ENCODE data around the gene GLB1L. TPM values are rescaled to one million over a fixed set of nuclear protein-coding genes. Genes with fewer than 3 reads are reported as not detected.
A peak's percentile ranks its signal among the peaks of the same experiment; 100 is the strongest.

GLB1L gene
- total RNA-seq, 1 donor from 2014 or later = 8.8 TPM

DNA sequence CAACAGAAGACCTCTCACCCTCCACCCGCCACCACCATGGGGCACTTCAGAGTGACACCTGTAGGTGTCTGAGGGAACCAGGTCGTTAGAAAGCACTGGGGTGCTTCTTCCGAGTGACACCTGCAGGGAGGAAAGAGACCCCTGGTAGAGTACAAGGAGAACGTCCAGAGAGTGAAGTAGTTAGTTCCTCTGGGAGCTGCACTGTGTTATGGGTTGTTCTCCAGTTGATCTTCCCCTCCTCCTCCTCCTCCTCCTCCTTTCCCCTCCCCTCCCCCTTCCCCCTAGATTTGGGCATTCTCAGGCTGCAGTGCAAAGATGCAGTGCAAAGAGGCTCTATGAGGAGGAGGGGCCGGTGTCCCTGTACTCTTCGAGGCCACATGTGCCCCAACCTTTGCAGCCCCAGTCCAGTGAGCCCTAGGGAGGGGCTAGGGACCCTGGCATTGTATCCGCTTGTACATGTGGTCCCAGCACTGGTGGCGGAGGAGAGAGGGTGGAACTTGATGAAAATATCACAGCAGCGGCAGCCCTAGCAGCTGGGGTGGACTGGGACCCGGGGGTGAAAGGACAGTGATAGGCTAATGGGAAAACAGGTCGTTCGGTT, 34.8 kb upstream of the GLB1L start:
- Mint-ChIP-seq H3K4me3 (ENCODE audit: unreplicated experiment) (peak overlapping the region; percentile 84), H3K27me3 (ENCODE audit: unreplicated experiment) (no peaks in the 10 kb centered on the region), H3K9me3 (ENCODE audit: unreplicated experiment) (no peaks in the 10 kb centered on the region), H3K27ac (ENCODE audit: unreplicated experiment) (peak overlapping the region; percentile 94), H3K4me1 (ENCODE audit: unreplicated experiment) (peaks cover 26% of the 10 kb centered on the region), H3K36me3 (ENCODE audit: unreplicated experiment) (peaks cover 6% of the 10 kb centered on the region)
- no peak for DNase-seq (ENCODE audit: extremely low spot score, unreplicated experiment)
- TF ChIP-seq, protein P1, sequence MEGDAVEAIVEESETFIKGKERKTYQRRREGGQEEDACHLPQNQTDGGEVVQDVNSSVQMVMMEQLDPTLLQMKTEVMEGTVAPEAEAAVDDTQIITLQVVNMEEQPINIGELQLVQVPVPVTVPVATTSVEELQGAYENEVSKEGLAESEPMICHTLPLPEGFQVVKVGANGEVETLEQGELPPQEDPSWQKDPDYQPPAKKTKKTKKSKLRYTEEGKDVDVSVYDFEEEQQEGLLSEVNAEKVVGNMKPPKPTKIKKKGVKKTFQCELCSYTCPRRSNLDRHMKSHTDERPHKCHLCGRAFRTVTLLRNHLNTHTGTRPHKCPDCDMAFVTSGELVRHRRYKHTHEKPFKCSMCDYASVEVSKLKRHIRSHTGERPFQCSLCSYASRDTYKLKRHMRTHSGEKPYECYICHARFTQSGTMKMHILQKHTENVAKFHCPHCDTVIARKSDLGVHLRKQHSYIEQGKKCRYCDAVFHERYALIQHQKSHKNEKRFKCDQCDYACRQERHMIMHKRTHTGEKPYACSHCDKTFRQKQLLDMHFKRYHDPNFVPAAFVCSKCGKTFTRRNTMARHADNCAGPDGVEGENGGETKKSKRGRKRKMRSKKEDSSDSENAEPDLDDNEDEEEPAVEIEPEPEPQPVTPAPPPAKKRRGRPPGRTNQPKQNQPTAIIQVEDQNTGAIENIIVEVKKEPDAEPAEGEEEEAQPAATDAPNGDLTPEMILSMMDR (IDR thresholded peaks at IDR 0.05) = no peak

DNA sequence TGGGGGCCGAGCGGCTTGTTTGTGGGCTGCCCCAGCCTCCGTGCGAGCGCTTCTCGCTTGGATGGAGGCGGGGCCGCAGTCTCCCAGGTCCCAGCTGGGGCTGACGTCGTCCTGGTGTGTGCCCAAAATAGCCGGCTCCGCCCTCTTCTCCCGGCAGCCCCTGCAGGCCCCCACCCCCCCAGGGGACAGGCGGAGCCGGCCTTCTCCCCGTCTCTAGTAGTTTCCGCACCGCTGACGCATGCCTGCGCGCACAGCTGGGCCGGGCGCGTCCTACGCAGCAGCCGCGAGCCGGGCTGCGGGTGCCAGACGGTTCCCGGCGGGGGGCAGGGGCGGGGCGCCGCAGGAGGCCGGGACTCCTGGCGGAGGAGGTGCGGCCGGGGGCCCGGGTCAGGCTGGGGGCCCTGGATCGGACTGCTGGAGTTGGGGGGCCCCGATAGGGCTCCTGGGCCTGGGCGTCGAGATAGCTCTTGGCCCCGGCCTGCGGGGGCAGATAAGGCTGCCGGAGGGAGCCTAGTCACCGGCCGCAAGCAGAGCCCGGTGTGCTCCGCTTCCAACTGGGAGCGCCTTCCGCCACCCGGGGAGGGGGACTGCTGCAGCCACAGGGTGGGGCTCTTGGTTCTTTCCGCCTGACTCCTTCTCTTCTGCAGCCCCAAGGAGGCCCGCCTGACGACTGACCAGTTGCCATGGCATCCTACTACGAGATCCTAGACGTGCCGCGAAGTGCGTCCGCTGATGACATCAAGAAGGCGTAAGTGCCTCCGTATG, 34.1 kb upstream of the GLB1L start, which contains the start of gene DNAJB2:
TSS of gene DNAJB2 (plus strand) at position 216 of the 765 bp plus-strand sequence. CDS start at position 684, 468 bp downstream.
- Mint-ChIP-seq H3K9me3 (ENCODE audit: unreplicated experiment) (no peaks in the 10 kb centered on the region), H3K36me3 (ENCODE audit: unreplicated experiment) (peaks cover 6% of the 10 kb centered on the region), H3K4me1 (ENCODE audit: unreplicated experiment) (peaks cover 32% of the 10 kb centered on the region), H3K27me3 (ENCODE audit: unreplicated experiment) (no peaks in the 10 kb centered on the region), H3K4me3 (ENCODE audit: unreplicated experiment) (peak within 1 kb of the TSS; percentile 84), H3K27ac (ENCODE audit: unreplicated experiment) (peak within 1 kb of the TSS; percentile 98)
- TF ChIP-seq, protein P1 (IDR thresholded peaks at IDR 0.05) = peak; percentile 22
- DNase-seq (ENCODE audit: extremely low spot score, unreplicated experiment) = peak; percentile 99

DNA sequence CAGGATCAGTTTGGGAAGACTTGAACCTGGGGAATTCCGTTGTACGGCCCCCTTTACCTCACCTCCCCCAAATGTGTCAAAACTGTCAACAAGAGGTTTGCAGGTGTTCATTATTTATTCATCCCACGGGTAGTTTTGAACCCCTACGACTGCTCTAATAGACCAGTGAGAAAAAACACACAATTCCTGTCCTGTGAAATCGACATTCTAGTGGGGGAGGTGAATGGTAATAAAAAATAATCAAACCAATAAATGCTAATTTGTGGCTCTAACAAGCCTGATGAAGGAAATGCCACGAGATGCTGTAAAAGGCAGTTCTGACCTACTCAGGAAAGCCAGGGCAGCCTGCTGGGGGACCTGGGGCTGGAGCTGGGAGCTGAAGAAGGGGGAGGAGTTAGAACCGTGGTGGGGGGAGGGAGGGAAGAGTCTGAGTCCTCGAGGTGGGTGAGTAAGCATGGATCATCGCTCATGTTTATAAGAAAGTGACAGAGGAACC, 33.5 kb upstream of the GLB1L start:
- Mint-ChIP-seq H3K4me1 (ENCODE audit: unreplicated experiment) (peaks cover 39% of the 10 kb centered on the region), H3K4me3 (ENCODE audit: unreplicated experiment) (peak overlapping the region; percentile 84), H3K27ac (ENCODE audit: unreplicated experiment) (peak overlapping the region; percentile 98), H3K27me3 (ENCODE audit: unreplicated experiment) (no peaks in the 10 kb centered on the region), H3K36me3 (ENCODE audit: unreplicated experiment) (peaks cover 6% of the 10 kb centered on the region), H3K9me3 (ENCODE audit: unreplicated experiment) (no peaks in the 10 kb centered on the region)
- TF ChIP-seq, protein P1 (IDR thresholded peaks at IDR 0.05) = no peak
- DNase-seq (ENCODE audit: extremely low spot score, unreplicated experiment) = no peak

DNA sequence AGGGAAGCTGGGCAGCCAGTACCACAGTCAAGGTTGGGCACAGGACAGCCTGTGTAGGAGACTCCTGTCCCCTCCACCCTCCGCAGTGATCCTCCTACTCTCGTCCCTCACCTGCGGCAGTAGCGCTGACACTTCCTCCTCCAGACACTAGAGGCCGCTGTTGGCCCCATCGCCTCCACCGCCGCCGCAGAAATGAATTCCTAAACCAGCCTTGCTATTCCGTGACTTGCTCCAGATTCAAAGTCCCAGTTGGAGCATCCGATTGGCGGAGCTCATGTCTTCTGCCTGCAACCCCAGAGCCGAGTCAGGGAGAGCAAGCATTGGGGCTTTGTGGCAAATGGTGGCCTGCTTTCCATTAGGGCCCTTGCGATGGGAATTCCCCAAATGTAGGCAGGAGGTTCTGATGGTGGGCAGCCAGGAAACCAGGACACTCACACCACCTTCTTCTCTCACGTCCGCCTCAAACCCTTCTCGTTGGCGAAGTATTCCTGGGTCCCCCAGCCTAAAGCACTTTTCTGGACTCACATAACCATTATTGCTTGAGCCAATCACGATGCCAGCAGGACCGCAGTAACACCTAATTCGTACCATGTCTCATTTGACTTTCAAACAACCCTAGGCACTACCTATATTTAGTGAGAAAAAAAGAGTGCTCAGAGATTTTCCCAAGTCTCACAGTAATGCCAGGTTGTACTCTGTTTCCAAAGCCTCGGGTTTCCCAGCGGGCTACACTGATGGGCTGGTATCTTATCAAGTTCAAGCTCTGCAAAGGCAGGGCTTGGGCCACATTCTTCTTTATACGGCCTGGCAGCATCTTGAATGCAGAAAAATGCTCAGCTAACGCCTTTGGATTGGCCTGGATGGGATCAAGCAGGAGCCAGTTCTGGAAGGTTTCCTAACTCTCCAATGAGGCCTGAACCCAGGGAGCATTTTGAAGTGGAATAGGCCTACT, 32.7 kb upstream of the GLB1L start:
- DNase-seq (ENCODE audit: extremely low spot score, unreplicated experiment) = peak; percentile 93
- peaks cover 4% of the 10 kb centered on the region for H3K36me3 Mint-ChIP-seq (ENCODE audit: unreplicated experiment)
- no peaks in the 10 kb centered on the region for H3K9me3 Mint-ChIP-seq (ENCODE audit: unreplicated experiment)
- no peaks in the 10 kb centered on the region for H3K27me3 Mint-ChIP-seq (ENCODE audit: unreplicated experiment)
- TF ChIP-seq, protein P1 (IDR thresholded peaks at IDR 0.05) = peak; percentile 98
- peak overlapping the region; percentile 98 for H3K27ac Mint-ChIP-seq (ENCODE audit: unreplicated experiment)
- H3K4me1 Mint-ChIP-seq (ENCODE audit: unreplicated experiment) = peaks cover 40% of the 10 kb centered on the region
- H3K4me3 Mint-ChIP-seq (ENCODE audit: unreplicated experiment) = peak overlapping the region; percentile 84

All from osteocyte (in vitro differentiated cells).